Activated CD8-positive, alpha-beta memory T cell treated with anti-CD3 and anti-CD28 coated beads for 1 hour (primary cell): Measurements from ENCODE around the gene TFRC.
"Not testable (repeated sequence)": the region's sequence is repeated elsewhere in the genome, so short reads cannot be mapped to it uniquely, and the experiment has no call there.

Experiments
- DNase-seq, 2 donors: peaks; one replicate each; pipeline ENCODE4 v3.0.0-alpha.2; 2020; ENCODE audit warnings: low read depth in 1 of 2; ENCODE audit errors: extremely low read depth in 1 of 2

TFRC gene

GRCh38 chr3:196081834-196082618 is at the start of gene TFRC:
TFRC (minus strand) TSS chr3:196082090; CDS start chr3:196077099, 4,991 bp downstream.
- peak; percentile 78 to 96 for DNase-seq

- no peak for DNase-seq
These were observed 46.4 kb upstream of the TFRC start for GRCh38 chr3:196128172-196128843.

GRCh38 chr3:196127308-196128040 is 45.6 kb upstream of the TFRC start:
- DNase-seq, result no peak

- DNase-seq, result no peak
These were observed 42.7 kb upstream of the TFRC start for GRCh38 chr3:196124608-196125007.

- no peak for DNase-seq
These were observed 40.8 kb upstream of the TFRC start for GRCh38 chr3:196122688-196123046.

- DNase-seq, result no peak
These were observed 40.3 kb upstream of the TFRC start for GRCh38 chr3:196122021-196122687.

- no peak for DNase-seq
These were observed 39.2 kb upstream of the TFRC start for GRCh38 chr3:196121066-196121465.

GRCh38 chr3:196120291-196120951 is 38.5 kb upstream of the TFRC start:
- DNase-seq, result no peak

- DNase-seq, result no peak
These were observed 35.9 kb upstream of the TFRC start for GRCh38 chr3:196117809-196118208.

GRCh38 chr3:196115678-196116083 is 33.8 kb upstream of the TFRC start:
- DNase-seq, result no peak

- no peak for DNase-seq
These were observed 30.1 kb upstream of the TFRC start for GRCh38 chr3:196111939-196112386.

GRCh38 chr3:196108075-196108743 is 26.3 kb upstream of the TFRC start:
- DNase-seq, result no peak

- DNase-seq, result not testable (repeated sequence)
These were observed 22.8 kb upstream of the TFRC start for GRCh38 chr3:196104707-196105106.

GRCh38 chr3:196098365-196098980 is 16.6 kb upstream of the TFRC start:
- DNase-seq, result not testable (repeated sequence)

- no peak for DNase-seq
These were observed 15.7 kb upstream of the TFRC start for GRCh38 chr3:196097373-196098154.

GRCh38 chr3:196096382-196096953 is 14.6 kb upstream of the TFRC start:
- DNase-seq, result no peak

- DNase-seq, result no peak
These were observed 11.6 kb upstream of the TFRC start for GRCh38 chr3:196093317-196094111.

GRCh38 chr3:196087906-196088305 is 6.0 kb upstream of the TFRC start:
- no peak for DNase-seq
